Measurements from ENCODE around the gene ARL3.

The ARL3 gene

GRCh38 chr10:102649797-102650654 lies 64.2 kb downstream of the ARL3 start:
- no peak for DNase-seq

- DNase-seq = no peak
These were observed 65.1 kb downstream of the ARL3 start for GRCh38 chr10:102648889-102649796.

- DNase-seq = no peak
These were observed 65.8 kb downstream of the ARL3 start for GRCh38 chr10:102648269-102648888.

GRCh38 chr10:102647443-102648268 lies 66.5 kb downstream of the ARL3 start:
- no peak for DNase-seq

GRCh38 chr10:102646610-102647442 lies 67.4 kb downstream of the ARL3 start:
- DNase-seq = no peak

GRCh38 chr10:102645741-102646609 lies 68.2 kb downstream of the ARL3 start:
- DNase-seq = peak; percentile 85

- DNase-seq = peak; percentile 54
These were observed 68.8 kb downstream of the ARL3 start for GRCh38 chr10:102645388-102645740.

GRCh38 chr10:102644646-102645387 lies 69.4 kb downstream of the ARL3 start:
- peak; percentile 28 for DNase-seq

- DNase-seq = no peak
These were observed 70.0 kb downstream of the ARL3 start, which contains the start of gene TRIM8 for GRCh38 chr10:102644066-102644645. TSS of gene TRIM8 (plus strand) at chr10:102644479. CDS start at chr10:102644618, 139 bp downstream.

- DNase-seq = peak; percentile 45
These were observed 70.7 kb downstream of the ARL3 start for GRCh38 chr10:102643336-102644065.

- no peak for DNase-seq
These were observed 71.4 kb downstream of the ARL3 start for GRCh38 chr10:102642736-102643335.

- peak; percentile 95 for DNase-seq
These were observed 72.1 kb downstream of the ARL3 start for GRCh38 chr10:102641880-102642735.

GRCh38 chr10:102641402-102641801 lies 72.8 kb downstream of the ARL3 start:
- no peak for DNase-seq

GRCh38 chr10:102639537-102639936 lies 74.7 kb downstream of the ARL3 start:
- DNase-seq = no peak

GRCh38 chr10:102635377-102635776 lies 78.8 kb downstream of the ARL3 start:
- DNase-seq = no peak

GRCh38 chr10:102634686-102635085 lies 79.5 kb downstream of the ARL3 start:
- DNase-seq = no peak

GRCh38 chr10:102633848-102634247 lies 80.3 kb downstream of the ARL3 start:
- no peak for DNase-seq

All from amniotic stem cell (primary cell).